Measurements from ENCODE around the gene MRC2. TPM values are rescaled to one million over a fixed set of nuclear protein-coding genes. Genes with fewer than 3 reads are reported as not detected.
A peak's percentile ranks its signal among the peaks of the same experiment; 100 is the strongest.

Gene MRC2
- total RNA-seq, 1 experiment from 2014 or later, result 10.7 TPM

- no TSS peak for BruUV-seq (replicated peaks)
- H3K9me2 ChIP-seq (ENCODE audit: insufficient read depth), result no peaks in the 10 kb centered on the region
- no peak for TF ChIP-seq ATF3 (IDR thresholded peaks at IDR 0.05)
- TF ChIP-seq SIN3A (IDR thresholded peaks at IDR 0.05; ENCODE audit: low read depth), result no peak
- no peak for TF ChIP-seq CBX3 (IDR thresholded peaks at IDR 0.05; ENCODE audit: low read depth)
- TF ChIP-seq ELF1 (IDR thresholded peaks at IDR 0.05; ENCODE audit: borderline replicate concordance, low read depth), result no peak
- no peak for TF ChIP-seq MAX (IDR thresholded peaks at IDR 0.05)
- no peak for TF ChIP-seq EZH2 (IDR thresholded peaks at IDR 0.05)
- no peak for TF ChIP-seq EGR1 (IDR thresholded peaks at IDR 0.05; ENCODE audit: low read depth)
- TF ChIP-seq REST (IDR thresholded peaks at IDR 0.05; ENCODE audit: low read depth), result no peak
- no peak for TF ChIP-seq EZH2phosphoT487 (IDR thresholded peaks at IDR 0.05; ENCODE audit: borderline replicate concordance)
- no peak for TF ChIP-seq POLR2AphosphoS5 (IDR thresholded peaks at IDR 0.05; ENCODE audit: low read depth, low read length)
- peaks cover 18 to 32% of the 10 kb centered on the region in 2 experiments for H3K4me1 ChIP-seq (ENCODE audit: control insufficient read depth in 1 of 2, insufficient read depth in 2 of 2, low read length in 2 of 2)
- H3K4me3 ChIP-seq (replicated peaks in 1 of 2; ENCODE audit: low read depth in 1 of 2, low read length in 2 of 2), result no peak overlapping the region
- no peak for ATAC-seq
- ChIA-PET POLR2A (interaction anchor here (0.7 kb wide), 1 partner anchor 627 kb away, joined by 3 read pairs; no protein-coding TSS in a partner anchor), RAD21 (ENCODE audit: low non-redundant PET in 1 of 2, low total read pairs in 2 of 2, uncharacterized antibody in 2 of 2, unreplicated experiment in 2 of 2) (no interaction called here), CTCF (interaction anchor here (0.9 kb wide), 1 partner anchor 702 kb away, joined by 4 read pairs; no protein-coding TSS in a partner anchor)
- no peaks in the 10 kb centered on the region for H4K20me1 ChIP-seq (ENCODE audit: insufficient read depth)
- no peaks in the 10 kb centered on the region for H3K79me2 ChIP-seq (ENCODE audit: insufficient read depth, low read length)
- H3K27me3 ChIP-seq (ENCODE audit: insufficient read depth, low read length), result no peaks in the 10 kb centered on the region
- no peak overlapping the region for H2AFZ ChIP-seq (ENCODE audit: low read depth, low read length, poor library complexity, severe bottlenecking)
- no peak for DNase-seq (ENCODE audit: low read depth, low spot score)
- intact Hi-C loops (cut with micrococcal nuclease), result no loop called here
- peak overlapping the region; percentile 98 for H3K4me2 ChIP-seq (ENCODE audit: low read length)
- H3K9me3 ChIP-seq (ENCODE audit: control insufficient read depth in 1 of 2, insufficient read depth in 1 of 2, low read depth in 1 of 2, low read length in 2 of 2), result peaks cover 4 to 24% of the 10 kb centered on the region in 2 experiments; a peak in 2 of 4 replicates
- no peak overlapping the region for H3K9ac ChIP-seq (ENCODE audit: low read length)
- no peaks in the 10 kb centered on the region for H3K36me3 ChIP-seq (ENCODE audit: control insufficient read depth in 1 of 2, insufficient read depth in 2 of 2, low read length in 2 of 2)
- H3K27ac ChIP-seq (ENCODE audit: low read depth, low read length), result no peak overlapping the region
Observed at GRCh38 chr17:62705156-62705777, 77.8 kb downstream of the MRC2 start.
